GM19438 (cell line): ENCODE data around the gene ZBTB7C.

ENCODE experiments used
- ATAC-seq: cut with Tn5 transposase; IDR thresholded peaks from one replicate; pipeline ENCODE4 v1.9.1; 2021; ENCODE audit warnings: low read depth; ENCODE audit not compliant: unreplicated experiment

The ZBTB7C gene

DNA sequence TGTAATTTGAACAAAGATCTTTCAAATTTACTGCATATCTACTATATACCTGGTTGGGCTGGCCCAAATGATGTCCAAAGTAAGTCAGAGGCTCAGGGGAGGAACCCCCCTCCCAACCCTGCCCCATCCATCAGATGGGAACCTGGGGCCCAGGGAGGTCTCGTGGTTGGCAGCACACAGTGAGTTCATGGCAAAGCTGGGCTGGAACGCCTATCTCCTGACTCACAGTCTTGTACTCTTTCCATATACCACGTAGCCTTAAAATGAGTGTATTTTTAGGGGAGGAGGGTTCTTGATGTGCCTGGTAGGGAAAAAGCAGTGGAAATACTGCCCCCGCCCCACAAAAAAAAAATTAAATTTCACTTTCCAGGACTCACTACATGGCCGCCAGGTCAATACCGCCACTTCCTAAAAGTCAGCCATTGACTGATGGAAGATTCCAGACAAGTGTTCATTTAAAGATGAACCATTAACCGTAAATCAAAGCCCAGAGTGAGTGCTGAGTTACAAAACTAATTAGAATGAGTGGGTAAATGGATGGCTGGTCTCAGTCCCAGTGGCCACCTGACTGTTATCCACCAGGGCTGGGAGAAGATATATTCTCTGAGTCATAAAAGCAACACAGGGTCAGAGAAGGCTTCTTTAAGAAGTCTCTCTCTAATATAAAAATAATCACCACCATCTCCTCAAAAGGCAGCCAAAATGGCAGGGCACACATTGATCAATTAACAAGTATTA, 80.5 kb downstream of the ZBTB7C start:
- no peak for ATAC-seq

DNA sequence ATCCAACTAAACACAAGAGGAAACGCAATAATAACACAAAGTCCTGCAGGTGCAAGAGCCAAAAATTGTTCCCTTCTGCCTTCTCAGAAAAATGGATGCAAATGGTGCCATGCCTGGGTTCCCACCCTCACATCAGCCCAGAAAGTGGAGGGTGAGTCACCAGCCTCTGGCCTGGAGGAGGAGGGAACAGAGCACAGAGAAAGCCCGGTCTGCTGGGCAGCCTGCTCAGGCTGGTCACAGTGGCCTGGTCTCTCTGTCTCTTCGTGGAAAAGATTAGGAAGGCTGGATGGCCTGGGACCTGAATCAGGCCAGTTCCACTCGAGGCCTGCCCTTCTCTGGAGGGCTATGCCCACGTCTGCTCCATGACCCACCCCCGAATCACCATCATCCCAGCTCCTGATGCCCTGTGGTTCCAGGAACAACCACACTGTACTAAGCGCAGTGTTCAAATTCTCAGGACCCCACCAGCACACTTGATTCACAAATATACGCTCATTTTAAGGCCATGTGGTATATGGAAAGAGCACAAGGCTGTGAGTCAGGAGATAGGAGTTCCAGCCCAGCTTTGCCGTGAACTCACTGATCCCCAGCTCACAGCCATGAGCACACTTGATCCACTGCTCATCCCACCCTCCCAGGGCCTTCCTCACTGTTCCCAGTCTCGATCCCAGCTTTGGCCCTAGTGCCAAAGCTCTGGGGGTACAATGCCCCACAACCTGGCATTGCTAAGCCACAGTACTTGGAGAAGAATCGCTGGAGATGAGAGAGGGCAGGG, 82.1 kb downstream of the ZBTB7C start:
- ATAC-seq = no peak

DNA sequence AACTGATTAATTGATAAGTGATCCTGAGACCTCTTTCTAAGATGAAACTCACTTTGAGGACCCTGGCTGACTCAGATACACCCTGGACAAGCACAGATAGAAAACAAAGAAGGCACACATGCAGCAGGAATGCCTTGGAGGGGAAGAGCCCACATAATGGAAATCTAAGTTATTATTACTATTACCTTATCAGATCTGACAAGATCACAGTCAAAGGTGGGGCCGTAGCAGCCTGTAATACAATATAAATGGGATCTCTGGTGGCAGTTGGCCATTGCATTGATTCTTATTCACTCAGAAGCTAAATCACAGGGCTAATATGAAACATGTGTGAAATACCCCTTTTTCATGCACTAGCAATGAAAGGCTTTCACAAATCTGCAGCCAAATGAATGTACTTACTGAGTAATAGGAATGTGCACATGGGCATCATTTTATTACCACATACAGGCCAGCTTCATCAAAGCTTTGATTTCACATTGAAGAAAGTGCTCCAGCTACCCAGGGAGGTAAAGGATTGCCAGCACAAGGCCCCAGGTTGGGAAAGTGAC, 84.0 kb downstream of the ZBTB7C start:
- ATAC-seq = no peak

DNA sequence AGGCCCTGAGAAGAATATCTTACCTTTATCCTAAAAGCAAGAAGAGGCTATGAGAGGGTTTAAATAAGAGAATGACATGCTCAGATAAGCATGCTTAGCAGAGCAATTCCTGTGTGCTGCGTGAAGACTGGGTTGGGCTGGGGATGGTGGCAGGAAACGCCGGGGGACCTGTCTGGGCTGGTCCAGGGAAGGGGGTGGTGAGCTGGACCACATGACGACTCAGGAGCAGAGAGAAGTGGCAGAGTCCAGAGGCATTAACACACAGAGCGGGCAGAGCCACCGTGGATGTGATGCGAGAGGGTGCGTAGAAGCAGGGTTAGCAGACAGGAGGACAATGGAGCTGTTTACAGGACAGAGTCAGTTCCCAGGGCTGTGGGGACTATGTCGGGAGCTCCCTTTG, 84.5 kb downstream of the ZBTB7C start:
- ATAC-seq = no peak

DNA sequence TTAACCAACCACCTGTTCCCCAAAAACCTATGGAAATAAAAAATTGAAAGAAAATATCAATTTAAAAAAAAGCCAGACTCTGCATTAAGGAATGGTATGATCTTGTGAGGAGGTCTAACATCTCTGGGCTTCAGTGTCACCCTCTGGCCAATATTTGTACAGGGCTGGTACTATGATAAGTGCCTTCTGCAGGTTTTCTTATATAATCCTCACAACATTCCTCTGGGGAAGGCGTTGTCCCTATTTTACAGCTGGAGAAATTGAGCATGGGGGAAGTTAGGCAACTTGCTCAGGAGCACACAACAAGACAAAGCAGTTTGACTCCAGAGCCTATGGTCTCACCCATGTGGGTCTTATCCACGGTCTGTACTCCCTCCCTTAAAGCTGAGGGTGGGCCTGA, 86.0 kb downstream of the ZBTB7C start:
- no peak for ATAC-seq

DNA sequence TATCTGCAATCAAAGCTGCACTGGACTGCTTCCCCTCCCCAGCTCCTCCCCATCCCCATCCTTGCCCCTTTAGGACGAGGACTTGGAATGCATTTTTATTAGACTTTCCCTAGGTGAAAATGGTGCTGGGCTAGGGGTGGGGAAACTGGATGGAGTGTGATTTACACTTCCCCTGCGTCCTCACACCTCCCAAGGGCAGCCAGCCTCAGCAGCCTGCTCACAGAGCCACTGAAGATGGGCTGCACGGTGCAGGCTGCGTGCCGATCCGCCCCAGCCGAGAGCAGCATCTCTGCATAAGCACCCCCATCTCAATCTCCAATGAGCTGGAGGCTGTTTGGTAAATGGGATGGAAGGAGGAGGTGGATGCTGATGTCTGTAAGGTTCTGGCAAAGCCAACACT, 87.6 kb downstream of the ZBTB7C start:
- no peak for ATAC-seq

DNA sequence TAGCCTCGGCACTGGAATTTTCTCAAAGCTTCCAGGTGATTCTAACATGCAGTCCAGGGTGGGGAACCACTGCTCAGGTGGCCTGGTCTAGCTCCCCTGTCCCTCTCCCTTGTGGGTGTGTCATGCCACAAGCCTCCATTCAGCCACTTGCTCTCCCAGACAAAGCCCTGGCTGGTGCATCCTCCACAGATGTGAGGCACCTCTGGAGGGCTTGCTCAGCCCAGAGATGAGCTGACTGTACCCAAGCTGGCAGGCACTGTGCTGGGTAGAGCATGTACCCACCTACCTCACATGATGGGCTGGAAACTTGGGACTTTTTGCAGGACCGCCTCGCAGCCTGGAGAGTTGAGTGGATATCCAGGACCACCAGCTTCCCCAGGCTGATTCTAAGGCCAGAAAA, 88.1 kb downstream of the ZBTB7C start:
- ATAC-seq = no peak

DNA sequence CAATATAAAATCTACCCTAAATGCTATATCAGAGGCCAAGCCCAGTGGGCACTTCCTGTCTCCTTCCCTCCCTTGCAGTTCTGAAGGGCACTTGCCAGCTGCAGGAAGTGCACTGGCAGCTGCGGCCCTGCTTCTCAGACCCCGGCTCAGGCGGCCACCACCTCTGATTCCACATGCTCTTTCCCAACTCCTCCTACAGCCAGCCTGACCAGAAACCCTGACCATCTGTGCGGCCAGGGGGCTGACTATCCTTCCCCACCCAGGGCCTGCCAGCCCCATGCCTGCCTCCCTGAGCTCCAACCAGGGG, 88.6 kb downstream of the ZBTB7C start:
- no peak for ATAC-seq

DNA sequence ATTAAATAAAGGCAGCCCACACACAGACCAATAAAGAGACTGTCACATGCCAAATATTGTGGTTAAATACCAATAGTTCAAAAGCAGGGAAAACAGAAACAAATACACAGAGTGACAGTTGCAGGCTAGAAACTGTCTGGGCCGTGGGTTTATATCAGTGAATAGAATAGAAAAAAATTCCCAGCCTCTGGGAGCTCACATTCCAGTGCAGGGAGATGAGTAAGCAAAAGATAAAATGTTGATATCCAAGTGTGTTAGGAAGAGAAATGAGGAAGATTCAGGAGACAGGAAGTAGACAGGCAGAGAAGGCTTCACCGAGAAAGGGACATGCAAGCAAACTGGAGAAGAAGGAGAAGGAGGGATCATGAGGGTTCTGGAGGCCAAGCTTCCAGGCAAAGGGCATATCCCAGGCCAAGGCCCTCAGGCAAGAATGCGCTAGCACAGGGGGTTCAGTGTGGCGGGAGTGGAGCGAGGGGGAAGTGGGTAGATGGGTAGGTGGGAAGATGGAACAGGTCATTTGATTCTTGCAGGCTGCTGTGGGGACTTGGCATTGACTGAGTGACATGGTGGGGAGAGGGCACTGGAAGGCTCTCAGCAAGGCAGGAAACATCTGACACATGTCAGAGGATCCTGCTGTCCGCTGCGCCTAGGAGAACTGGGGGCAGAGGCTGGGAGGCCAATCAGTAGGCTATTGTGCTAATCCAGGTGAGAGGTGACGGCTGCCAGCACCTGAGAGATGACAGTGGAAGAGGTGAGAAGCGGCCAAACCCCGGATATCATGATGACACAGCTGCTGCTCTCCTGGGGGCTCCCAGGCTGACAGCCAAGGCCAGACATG, 89.2 kb downstream of the ZBTB7C start:
- ATAC-seq = no peak

DNA sequence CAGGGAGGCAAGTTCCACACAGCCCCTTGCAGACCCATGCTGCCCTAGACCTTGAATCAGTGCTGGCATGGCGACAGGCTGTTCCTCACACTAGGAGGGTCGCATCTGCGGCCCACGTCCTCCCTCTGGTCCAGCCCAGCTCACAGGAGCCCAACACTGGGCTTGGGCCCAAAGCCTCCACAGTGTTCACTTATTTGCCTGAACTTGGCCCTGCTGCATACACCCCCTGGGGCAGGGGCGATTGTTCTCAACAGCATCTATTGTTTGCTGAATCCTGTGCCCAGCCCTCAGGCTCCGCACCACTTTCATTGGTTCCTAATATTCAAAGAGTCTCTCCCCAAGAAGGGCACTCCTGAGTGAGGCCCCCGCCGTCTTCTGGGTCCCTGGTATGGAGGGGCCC, 90.7 kb downstream of the ZBTB7C start:
- no peak for ATAC-seq

DNA sequence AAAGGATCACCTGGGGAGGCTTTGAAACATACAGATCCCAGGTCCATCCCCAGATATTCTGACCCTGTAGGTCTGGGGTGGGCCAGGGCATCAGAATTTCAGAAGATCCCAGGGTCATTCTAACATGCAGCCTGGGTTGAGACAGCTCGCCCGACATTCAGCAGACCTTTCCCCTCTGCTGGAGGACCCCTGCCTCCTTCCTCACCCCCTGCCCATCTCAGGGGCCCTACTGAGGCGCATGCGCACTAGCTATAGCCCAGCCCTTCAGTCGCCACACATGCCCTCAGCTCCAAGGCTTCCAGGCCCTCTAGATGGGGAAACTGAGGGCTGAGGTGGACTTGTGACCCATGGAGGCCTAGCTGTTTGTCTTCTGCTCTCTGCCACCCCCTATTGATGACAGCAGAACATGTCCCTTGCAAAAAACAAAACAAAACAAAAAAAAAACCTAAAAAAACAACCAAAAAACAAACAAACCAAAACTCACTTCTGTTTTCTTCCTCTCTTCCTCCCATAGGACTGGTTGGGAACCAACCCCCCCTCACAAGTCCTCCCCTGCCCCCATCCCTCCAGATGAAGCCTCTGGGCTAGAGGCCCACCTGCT, 91.3 kb downstream of the ZBTB7C start:
- no peak for ATAC-seq

DNA sequence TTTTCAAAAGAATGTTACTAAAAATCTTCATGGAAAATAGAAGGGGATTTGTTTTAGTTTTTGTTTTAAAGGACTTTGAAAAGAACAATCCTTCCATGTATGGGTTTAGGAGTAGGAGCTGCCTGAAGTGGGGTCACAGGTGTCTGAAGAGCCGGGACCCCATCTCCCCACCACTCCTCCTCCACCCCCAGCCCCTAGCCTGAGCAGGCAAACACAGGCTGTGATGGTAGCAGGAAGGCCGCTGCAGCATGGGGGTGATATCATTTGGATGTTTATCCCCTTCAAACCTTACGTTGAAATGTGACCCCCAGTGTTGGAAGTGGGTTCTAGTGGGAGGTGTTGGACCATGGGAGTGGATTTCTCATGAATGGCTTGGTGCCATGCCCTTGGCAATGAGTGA, 93.0 kb downstream of the ZBTB7C start:
- ATAC-seq = no peak

DNA sequence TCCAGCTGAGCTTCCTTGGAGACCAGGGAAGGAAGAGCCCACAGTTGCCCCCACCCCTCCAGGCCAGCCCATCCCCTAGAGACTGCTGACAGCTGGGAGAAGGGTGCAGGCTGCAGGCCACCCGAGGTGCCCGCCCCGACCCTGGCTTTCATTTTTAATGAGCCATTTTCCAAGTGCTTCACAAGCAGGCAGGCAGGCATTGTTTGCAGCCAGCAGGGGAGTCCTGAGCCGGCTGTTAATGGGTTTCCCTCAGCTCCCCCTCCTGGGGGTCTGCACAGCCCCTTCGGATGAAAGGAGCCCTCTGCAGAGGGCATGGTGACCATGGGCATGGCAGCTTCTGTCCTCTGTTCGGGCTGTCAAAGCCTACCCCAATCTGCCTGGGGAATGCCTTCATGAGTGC, 94.5 kb downstream of the ZBTB7C start:
- ATAC-seq = no peak

DNA sequence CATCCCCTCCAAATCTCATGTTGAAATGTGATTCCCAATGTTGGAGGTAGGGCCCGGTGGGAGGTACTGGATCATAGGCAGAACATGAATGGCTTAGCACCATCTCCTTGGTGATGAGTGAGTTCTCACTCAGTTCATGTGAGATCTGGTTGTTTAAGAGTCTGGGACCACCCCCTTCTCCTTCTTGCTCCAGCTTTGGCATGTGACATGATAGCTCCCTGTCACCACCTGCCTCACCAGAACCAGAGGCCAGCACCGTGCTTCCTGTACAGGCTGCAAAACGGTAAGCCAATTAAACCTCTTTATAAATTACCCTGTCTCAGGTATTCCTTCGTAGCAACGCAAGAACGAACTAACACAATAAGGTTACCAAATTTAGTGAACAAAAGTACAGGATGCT, 95.4 kb downstream of the ZBTB7C start:
- no peak for ATAC-seq

DNA sequence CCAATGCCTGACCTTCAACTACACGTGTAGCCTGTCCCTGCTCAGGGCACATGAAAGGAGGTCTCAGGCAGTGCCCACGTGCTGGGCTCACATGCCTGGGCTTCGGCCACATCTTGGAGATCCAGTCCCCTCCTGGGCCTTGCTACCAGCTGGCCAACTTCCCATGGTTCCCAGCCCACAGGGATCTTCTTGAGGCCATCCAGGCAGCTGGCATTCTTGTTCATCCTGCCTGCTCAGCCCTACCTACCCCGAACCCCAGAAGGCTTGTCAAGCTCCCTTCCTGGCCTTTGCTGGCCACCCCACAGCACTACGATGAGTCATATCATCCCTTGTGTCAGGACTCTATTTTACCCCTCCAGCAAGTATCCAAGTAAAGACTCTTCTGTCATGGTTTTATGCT, 97.1 kb downstream of the ZBTB7C start:
- ATAC-seq = no peak

DNA sequence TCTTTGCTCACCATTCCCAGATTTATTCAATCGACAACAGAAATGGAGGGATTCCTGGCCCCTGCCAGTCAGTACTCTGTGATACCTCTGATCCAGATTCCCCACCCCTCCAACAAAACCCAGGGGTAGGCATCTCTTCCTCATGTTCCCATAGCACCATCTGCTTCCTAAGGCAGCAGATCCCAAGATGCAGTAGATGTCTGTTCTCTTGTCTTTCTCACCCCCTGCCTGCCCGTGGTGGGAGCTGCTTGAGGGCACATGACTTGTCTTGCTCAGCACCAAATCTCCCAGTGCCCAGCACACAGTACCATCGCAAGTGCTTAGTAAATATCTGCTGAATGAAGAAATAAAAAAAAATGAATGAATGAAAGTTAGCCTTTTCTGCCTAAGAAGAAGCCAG, 98.2 kb downstream of the ZBTB7C start:
- ATAC-seq = no peak

DNA sequence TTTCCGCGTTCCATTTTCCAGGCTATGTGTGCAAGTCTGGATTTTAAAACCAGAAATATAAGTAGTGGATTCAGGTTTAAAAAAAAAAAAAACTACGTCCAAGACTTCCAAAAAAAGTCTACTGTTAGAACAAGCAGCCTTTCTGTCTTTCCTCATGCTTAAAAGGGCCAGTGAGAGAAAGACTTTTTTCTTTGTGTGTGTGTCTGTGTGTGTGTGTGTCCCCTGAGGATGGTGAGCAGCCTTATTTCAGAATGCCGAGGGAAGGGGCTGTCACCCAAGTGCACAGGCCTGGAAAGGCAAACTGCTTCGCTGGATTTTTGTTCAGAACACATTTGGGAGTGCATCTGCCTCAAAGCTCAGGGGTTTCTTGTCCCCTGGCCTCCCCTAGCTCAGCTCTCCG, 98.8 kb downstream of the ZBTB7C start:
- ATAC-seq = no peak

DNA sequence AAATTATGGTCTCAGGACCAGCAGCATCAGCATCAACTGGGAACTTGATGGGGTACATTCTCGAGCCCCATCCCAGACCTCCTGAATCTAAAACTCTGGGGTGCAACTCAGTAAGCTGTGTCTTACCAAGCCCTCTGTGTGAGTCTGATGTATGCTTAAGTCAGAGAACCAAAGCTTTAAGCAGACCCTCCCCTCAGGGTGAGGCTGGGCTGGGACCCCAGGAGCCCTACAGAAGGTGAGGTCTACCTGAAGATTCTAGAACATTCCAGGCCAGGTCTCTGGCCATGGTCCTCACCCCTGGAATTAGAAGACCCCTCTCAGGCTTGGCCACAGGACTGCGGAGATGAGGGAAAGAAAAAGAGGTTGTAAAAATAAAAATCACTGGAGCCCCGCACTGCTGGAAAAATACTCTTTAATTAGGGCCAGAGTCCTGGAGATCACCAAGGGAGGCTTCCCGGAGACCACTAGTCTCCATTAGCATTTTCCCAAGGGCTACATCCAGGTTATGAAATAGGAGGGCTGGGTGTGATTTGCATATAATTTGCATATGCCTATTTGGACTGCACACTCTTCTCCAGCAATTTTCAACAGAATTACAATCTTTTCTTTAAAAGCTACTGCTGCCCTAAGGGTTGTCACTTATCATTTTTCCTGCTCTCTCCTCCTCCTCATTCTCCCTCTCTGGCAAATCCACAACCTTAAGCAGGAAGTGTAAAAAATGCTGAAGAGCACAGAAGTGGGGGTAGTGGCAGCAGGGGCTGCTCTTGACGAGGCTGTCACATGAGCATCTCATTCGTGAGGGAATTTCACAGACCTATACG, 100.2 kb downstream of the ZBTB7C start:
- ATAC-seq = no peak

DNA sequence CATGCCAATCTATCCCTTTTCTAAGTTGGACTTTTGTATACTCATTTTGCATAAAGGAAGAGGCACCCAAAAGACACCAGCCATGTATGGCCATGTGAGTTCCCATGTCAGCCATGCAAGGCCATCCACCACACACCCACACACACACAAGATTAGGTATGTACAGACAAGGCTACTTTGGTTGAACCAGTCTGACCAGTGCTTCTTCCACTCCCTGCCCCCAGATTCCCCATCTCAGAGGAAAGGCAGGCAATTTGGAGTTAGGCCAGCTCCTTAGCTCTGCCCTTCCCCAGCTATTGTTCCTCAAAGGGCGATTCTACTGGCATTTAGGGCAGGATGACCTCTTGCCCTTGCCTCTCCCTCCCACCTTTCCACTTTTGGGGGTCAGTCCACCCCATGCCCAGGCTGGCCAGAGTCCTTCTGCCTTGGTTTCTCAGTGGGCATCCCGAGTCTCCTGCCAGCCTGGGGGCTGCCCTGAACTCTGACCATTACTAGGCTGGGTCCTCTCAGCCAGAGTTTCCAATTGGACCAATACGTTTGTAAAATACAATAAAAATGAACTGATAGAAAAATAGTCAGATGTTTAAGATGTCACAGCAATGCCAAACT, 101.1 kb downstream of the ZBTB7C start:
- no peak for ATAC-seq

DNA sequence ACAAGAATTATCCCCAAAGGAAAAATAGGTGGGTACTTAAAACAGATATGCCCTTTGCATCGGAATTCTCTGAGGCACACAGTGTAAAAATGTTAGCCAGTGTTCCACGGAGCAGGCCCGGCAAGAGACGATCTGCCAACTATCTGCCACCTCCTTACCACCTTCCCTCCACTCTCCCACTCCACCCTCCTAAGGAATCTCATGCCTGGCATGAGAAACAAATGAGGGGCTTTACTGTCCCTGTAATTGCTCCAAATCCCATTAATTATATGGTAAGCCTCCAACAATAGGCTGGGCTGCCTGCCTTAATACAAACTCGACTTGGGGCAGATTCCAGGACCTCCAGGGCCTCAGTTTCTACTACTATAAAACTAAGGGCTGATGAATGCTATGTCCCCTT, 102.3 kb downstream of the ZBTB7C start:
- no peak for ATAC-seq
